GM18858 (cell line): ENCODE results near the gene TNFSF10.
"Not testable (repeated sequence)": the region's sequence is repeated elsewhere in the genome, so short reads cannot be mapped to it uniquely, and the experiment has no call there.

ENCODE experiments used
- ATAC-seq: cut with Tn5 transposase; IDR thresholded peaks from one replicate; pipeline ENCODE4 v1.9.1; 2021; ENCODE audit not compliant: unreplicated experiment

Gene TNFSF10

DNA sequence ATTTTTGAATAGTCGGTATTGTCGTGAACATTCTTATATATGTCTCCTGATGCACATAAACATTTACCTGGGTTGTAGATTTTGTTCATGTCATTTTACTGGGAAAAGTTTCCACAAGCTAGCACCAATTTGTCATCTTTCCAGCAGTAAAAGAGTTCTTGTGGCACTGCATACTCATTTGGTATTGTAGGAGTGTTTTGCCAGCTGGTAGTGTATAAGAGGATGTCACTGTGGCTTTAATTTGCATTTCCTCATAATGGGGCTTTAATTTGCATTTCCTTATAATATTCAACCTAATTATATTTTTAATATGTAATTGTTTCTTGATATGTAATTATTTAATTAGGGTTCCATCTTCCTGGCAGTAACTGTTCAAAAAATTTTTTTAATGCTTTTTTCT is 21.2 kb upstream of the TNFSF10 start:
- ATAC-seq: no peak

DNA sequence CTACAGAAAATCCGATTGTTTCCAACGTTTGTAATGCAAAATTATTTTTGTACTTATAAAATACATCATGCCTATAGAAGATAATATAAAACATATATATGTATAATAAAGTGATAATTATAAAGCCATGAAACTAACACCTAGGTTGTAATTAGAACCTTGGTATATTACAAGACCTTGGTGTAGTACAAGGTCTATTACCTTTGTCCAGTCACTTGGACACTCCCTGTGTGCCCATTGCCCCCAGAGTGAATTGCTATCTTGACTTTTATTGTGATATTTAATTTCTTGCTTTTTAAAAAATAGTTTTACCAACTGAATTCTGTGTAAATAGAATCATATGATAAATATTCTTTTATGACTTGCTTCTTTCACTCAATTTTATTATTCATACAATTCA is 20.7 kb upstream of the TNFSF10 start:
- ATAC-seq: no peak

DNA sequence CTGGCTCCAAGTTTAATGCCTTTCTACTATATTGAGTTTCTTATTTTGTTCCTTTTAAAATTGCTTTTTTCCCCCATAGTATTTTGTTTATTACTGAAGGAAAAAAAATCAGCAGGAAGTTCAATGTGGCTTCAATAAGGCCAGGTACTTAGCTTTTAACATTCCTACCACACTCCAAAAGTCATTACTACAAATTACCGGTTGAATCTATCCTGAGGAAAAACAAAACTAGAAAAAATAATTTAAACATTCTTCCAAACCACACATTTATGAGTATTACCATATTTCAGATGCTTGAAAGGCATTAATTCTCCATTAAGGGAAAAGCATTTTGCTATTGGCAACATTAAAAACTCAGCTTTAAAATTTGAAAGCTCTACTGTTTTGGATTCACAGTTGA is 20.2 kb upstream of the TNFSF10 start:
- no peak for ATAC-seq

- no peak for ATAC-seq
These were observed 19.8 kb upstream of the TNFSF10 start for GRCh38 chr3:172542999-172543398.

DNA sequence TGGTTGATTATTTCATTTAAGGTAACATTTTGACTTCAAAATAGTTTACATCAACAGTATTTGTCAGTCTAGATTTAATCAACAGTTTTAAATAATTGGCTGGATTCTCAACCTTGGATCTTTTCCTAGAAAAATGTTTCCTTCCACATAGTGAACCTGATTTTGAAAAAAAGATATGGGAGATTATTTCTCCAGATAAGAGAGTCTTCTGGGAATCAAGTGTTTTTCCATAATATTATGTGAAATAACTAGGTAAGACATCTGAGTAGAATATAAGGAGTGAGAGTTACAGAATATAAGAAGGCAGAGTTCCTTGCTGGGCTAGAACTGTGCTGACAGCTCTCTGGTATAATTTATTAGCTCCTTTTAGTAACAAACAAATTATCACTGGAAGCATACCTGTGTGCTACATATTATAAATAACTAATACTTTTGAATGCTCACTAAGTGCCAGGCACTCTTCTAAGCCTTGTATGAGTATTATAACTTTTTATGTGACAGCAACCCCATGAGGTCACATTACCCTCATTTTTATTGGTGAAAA is 18.8 kb upstream of the TNFSF10 start:
- no peak for ATAC-seq

DNA sequence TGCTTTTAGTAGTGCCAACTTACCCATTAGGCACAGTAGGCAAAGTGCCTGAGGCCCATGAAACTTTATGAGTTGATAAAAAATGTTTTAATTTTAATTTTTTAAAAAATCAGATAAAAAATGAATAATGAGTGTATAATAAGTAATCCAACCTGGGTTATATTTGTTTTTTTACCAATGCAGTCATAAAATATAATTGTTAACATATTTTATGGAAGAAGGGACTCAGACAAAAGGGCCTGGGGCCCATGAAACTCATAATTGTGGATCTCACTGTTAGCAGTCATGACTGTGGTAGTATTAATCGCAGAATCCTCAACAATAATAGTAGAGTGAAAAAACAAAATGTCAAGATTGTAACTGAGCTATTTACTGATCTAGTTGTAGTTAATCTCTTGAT is 16.8 kb upstream of the TNFSF10 start:
- ATAC-seq: no peak

DNA sequence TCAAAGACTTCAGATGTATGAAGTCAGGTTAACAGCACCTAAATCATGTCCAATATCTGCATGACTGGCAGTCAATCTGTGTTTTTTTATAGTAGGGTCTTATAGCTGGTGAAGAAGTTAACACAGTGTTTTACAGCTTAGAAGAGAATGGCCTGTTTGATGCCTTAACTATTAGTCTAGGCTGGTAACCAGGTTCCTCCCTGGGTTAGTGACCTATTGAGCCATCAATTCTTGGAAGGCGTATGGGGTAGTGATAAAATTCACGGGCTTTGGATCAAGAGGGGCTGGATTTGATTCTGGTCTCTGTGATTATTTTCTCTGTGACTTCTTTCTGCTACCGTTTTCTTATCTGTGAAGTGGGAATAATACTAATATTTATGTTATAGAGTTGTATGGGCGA is 16.0 kb upstream of the TNFSF10 start:
- ATAC-seq: no peak

DNA sequence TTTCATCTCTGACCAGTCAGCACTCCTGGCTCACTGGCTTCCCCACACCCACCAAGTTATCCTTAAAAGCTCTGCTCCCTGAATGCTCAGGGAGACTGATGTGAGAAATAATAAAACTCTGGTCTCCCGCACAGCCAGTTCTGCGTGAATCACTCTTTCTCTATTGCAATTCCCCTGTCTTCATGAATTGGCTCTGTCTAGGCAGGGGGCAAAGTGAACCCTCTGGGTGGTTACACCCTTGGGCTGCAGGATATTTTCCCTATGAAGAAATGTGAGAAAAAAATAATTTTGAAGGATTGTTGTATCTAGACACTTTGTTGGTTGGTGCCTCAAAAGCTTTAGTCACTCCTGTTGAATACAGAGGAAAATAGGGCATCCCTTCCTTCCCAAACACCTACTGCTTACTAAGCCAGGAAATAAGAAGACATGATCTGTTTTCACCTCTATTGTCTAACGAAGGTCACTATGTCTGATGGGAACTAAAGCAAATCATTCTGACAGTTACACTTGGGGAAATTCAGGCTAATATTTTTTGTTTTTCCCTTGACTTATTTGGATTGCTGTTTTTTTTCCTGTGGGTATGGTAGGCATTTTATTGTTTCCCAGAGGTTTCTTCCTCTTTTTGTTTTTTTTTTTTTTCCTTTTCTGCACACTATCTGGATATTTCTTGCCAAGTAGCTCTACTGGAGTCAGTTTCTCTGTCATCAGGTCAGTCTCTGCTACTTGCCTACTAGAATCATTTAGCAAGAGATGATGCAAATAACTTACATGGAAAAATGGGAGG is 15.3 kb upstream of the TNFSF10 start:
- ATAC-seq: no peak

DNA sequence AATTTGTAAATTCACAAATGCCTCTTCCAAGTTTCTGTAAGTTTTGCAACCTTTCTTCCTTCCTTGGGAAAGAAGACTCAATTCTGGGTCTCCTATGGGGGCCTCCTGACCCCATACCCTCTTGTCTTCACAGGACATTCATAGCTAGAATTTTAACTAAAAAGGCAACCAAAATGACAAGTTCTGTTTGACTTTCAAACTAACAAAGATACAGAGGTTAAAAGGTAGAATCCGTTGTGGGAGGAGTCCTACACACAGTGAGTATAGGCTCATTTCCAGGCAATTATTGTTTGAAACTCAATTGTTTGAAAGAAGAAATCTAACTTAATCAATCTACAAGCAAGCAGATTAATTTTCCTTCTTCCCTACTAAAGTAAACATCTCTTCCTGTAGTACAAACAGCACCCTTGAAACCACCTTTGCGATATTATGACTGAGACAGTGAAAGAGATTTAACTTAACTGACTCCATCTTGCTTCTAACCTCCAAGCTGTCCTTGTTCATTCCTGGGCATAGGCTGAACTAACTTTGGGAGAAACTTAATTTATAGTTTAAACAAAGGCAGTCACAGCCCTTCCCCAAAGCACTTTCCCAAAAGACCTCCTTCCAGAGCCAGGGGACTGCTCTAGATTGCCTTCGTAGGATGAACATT is 14.4 kb upstream of the TNFSF10 start:
- no peak for ATAC-seq

- no peak for ATAC-seq
These were observed 13.8 kb upstream of the TNFSF10 start for GRCh38 chr3:172536993-172537419.

- no peak for ATAC-seq
These were observed 13.3 kb upstream of the TNFSF10 start for GRCh38 chr3:172536505-172536904.

- no peak for ATAC-seq
These were observed 7.3 kb upstream of the TNFSF10 start for GRCh38 chr3:172530566-172530965.

DNA sequence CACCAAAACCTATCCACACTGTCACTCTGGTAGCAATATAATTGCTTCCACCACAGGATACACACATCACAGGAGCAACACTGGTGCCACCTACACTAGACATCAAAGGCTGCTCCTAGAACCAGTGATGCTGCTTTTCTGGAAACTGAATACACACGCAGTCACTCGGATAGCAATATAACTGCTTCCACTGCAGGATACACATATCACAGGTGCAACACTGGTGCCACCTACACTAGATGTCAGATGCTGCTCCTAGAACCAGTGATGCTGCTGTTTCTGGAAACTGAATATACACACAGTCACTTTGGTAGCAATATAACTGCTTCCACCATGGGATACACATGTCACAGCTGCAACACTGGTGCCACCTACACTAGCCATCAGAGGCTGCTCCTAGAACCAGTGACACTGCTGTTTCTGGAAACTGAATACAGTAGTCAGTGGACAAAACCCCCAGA is 6.9 kb upstream of the TNFSF10 start:
- no peak for ATAC-seq

- ATAC-seq: no peak
These were observed 5.4 kb upstream of the TNFSF10 start for GRCh38 chr3:172528677-172529076.

GRCh38 chr3:172527306-172527705 is 4.1 kb upstream of the TNFSF10 start:
- no peak for ATAC-seq

GRCh38 chr3:172525116-172525613 is 1.9 kb upstream of the TNFSF10 start:
- no peak for ATAC-seq

GRCh38 chr3:172524611-172525010 is 1.4 kb upstream of the TNFSF10 start:
- no peak for ATAC-seq

- not testable (repeated sequence) for ATAC-seq
These were observed 1.1 kb downstream of the TNFSF10 start for GRCh38 chr3:172521837-172522726.

DNA sequence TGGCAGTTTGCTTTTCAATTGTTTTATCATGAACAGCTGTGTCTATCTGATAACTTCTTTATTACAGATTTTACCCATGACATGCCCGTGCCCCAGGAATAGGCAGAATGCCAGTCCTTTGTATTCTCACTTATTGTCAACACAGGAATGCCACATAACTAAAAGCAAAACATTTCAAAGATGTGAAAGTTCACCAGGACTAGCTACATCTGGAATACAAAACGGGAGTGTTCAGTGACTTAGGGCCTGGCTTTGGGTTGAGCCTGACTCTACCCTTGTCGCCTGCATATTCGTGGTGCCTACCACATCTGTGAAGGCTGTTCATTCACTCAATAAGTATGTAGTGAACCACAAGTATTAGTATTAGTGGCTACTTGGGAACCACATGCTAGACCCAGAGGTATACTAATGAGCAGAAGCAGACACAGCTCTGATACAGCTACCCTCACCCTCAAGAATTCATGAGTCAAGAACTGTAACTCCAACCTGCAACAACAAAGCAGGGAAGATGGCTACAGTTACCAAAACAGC is 2.9 kb downstream of the TNFSF10 start:
- peak; percentile 47 for ATAC-seq

- no peak for ATAC-seq
These were observed 3.5 kb downstream of the TNFSF10 start for GRCh38 chr3:172519740-172520139.
